Muscle of leg (tissue), 16 donors: ENCODE measurements around the gene ZNF138. TPM values are rescaled to one million over a fixed set of nuclear protein-coding genes. Genes with fewer than 3 reads are reported as not detected.

ENCODE experiments used
- DNase-seq: peaks from one replicate; pipeline ENCODE4 v3.0.0; 2013
- H3K27ac ChIP-seq: one replicate; pipeline ENCODE4 v1.5.1; 2013; ENCODE audit warnings: mild to moderate bottlenecking, low read length, control low read depth
- H3K27me3 ChIP-seq: one replicate; pipeline ENCODE4 v1.6.1; 2013; ENCODE audit warnings: low read length; ENCODE audit not compliant: control insufficient read depth, insufficient read depth
- H3K36me3 ChIP-seq: one replicate; pipeline ENCODE4 v1.6.1; 2013; ENCODE audit warnings: low read length; ENCODE audit not compliant: control insufficient read depth, insufficient read depth
- H3K4me1 ChIP-seq: one replicate; pipeline ENCODE4 v1.6.1; 2013; ENCODE audit warnings: low read length; ENCODE audit not compliant: control insufficient read depth, insufficient read depth
- H3K4me3 ChIP-seq: one replicate; pipeline ENCODE4 v1.5.1; 2013; ENCODE audit warnings: low read length, control low read depth
- H3K9me3 ChIP-seq: replicated peaks from 2 replicates; pipeline ENCODE4 v1.6.1; 2013; ENCODE audit warnings: low read depth, low read length; ENCODE audit not compliant: control insufficient read depth
- WGBS: methylation state at CpG from one replicate; pipeline ENCODE4 v1.1.5; 2013; ENCODE audit warnings: missing lambda C conversion rate; ENCODE audit not compliant: insufficient coverage; 5-methylcytosine and 5-hydroxymethylcytosine counted together
- long read RNA-seq, 11 donors: transcript quantifications; one replicate each; lab custom pipeline, GENCODE V29; 2026
- polyA plus RNA-seq, 8 donors: library from polyadenylated mRNA; unstranded; fragments of 120-200 nt; gene quantifications; one replicate each; pipeline versions ENCODE4 v1.2.1 to v1.2.3, GENCODE V29; 2013; ENCODE audit warnings: inconsistent platforms in 1 of 8, low replicate concordance in 1 of 8; ENCODE audit not compliant: insufficient read length in 8 of 8, insufficient read depth in 1 of 8
- total RNA-seq: library from RNA; stranded (reverse); fragments of 120-200 nt; gene quantifications from one replicate; pipeline ENCODE4 v1.2.4, GENCODE V29; 2013

The ZNF138 gene
- 14.0 TPM for total RNA-seq
- 10 to 100 TPM in 2 of 8 donors, 1 to 10 TPM in 6; 7.6 to 11.4 (median 9.0) TPM for polyA plus RNA-seq
- long read RNA-seq, donor 1, partial matches to known transcripts = 0 of 1 reads
- long read RNA-seq, donor 1, other reads (novel, unspliced or antisense) = 0 of 1 reads
- long read RNA-seq, donor 2, partial matches to known transcripts = 0 of 2 reads
- long read RNA-seq, donor 2, other reads (novel, unspliced or antisense) = 0 of 2 reads
- long read RNA-seq, donor 3, partial matches to known transcripts = 0 of 5 reads
- long read RNA-seq, donor 3, other reads (novel, unspliced or antisense) = 0 of 5 reads
- long read RNA-seq, donor 4, partial matches to known transcripts = 0 of 7 reads
- long read RNA-seq, donor 4, other reads (novel, unspliced or antisense) = 0 of 7 reads
- long read RNA-seq, donor 5, partial matches to known transcripts = 0 of 6 reads
- long read RNA-seq, donor 5, other reads (novel, unspliced or antisense) = 0 of 6 reads
- long read RNA-seq, donor 6, partial matches to known transcripts = 0 of 4 reads
- long read RNA-seq, donor 6, other reads (novel, unspliced or antisense) = 0 of 4 reads
- long read RNA-seq, donor 7, partial matches to known transcripts = 0 of 4 reads
- long read RNA-seq, donor 7, other reads (novel, unspliced or antisense) = 0 of 4 reads
- long read RNA-seq, donor 8, partial matches to known transcripts = 0 of 6 reads
- long read RNA-seq, donor 8, other reads (novel, unspliced or antisense) = 0 of 6 reads
- long read RNA-seq, donor 9, partial matches to known transcripts = 0 of 3 reads
- long read RNA-seq, donor 9, other reads (novel, unspliced or antisense) = 0 of 3 reads
- long read RNA-seq, donor 10, transcript ZNF138-203 (2 exons, 2,308 nt) = major isoform, 6 of 7 reads
- long read RNA-seq, donor 10, partial matches to known transcripts = 0 of 7 reads
- long read RNA-seq, donor 10, other reads (novel, unspliced or antisense) = 0 of 7 reads
- long read RNA-seq, donor 11, partial matches to known transcripts = 7 of 8 reads
- long read RNA-seq, donor 11, other reads (novel, unspliced or antisense) = 0 of 8 reads

GRCh38 chr7:64794171-64794844, at the start of gene ZNF138:
TSS of gene ZNF138 (plus strand) at chr7:64794428. CDS start at chr7:64794569, 141 bp downstream.
- H3K4me1 ChIP-seq = peaks cover 14% of the 10 kb centered on the region
- no peaks in the 10 kb centered on the region for H3K9me3 ChIP-seq
- DNase-seq = peak; percentile 98
- H3K36me3 ChIP-seq = peaks cover 7% of the 10 kb centered on the region
- peak within 1 kb of the TSS; percentile 93 for H3K27ac ChIP-seq
- H3K4me3 ChIP-seq = peak within 1 kb of the TSS; percentile 74
- H3K27me3 ChIP-seq = no peaks in the 10 kb centered on the region
- WGBS = under 1% methylated on average over 30 of the region's 32 CpGs

- Histone ChIP-seq H3K9me3 (peaks cover 14% of the 10 kb centered on the region), H3K27me3 (no peaks in the 10 kb centered on the region), H3K27ac (no peak overlapping the region), H3K4me3 (no peak overlapping the region), H3K36me3 (no peaks in the 10 kb centered on the region), H3K4me1 (no peaks in the 10 kb centered on the region)
- WGBS = no CpG with 5 or more reads among the region's 4 CpGs
- DNase-seq = no peak
These were observed 49.5 kb upstream of the ZNF138 start for GRCh38 chr7:64744680-64745079.

DNA sequence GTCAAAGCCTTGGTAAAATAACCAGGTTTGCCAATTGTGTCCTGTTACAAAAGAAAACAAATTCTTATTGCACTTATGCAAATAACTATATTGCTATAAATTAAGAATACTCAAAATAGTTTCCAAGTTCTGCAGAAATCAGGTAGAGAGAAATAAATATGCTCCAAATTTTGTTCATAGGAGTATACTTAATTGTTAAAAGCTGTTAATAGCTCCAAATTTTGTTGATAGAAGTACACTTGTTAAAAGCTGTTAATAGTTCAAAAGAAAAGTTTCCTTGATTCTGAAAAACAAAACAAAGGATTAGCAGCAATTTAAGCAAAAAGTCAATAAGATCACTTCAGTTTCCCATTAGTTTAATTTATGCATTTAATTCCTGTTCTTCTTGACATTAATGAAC, 46.4 kb upstream of the ZNF138 start:
- no peak overlapping the region for H3K4me3 ChIP-seq
- no peaks in the 10 kb centered on the region for H3K4me1 ChIP-seq
- no peaks in the 10 kb centered on the region for H3K36me3 ChIP-seq
- peaks cover 18% of the 10 kb centered on the region for H3K9me3 ChIP-seq
- no peak overlapping the region for H3K27ac ChIP-seq
- no peaks in the 10 kb centered on the region for H3K27me3 ChIP-seq
- no peak for DNase-seq

DNA sequence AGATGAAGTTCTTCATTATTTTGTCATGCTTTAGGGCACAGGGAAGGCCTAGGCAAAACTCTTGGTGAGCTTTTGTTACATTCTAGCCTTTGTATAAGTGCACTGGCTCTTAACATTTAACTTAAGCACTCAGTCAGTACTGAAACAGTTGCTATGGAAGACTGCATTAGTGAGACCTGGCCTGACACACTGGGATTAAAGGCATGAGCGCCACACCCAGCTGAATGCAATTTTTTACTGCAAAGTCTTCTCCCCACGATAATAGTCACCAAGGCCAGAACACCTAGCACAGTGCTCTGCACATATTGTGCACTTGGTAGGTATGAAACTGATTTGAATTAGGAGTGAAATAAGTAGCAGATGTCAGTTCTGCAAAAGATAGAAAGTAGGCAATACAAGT, 41.2 kb upstream of the ZNF138 start:
- no CpG with 5 or more reads among the region's 2 CpGs for WGBS
- Histone ChIP-seq H3K9me3 (peaks cover 14% of the 10 kb centered on the region), H3K27me3 (no peaks in the 10 kb centered on the region), H3K36me3 (no peaks in the 10 kb centered on the region), H3K4me3 (no peak overlapping the region), H3K27ac (no peak overlapping the region), H3K4me1 (no peaks in the 10 kb centered on the region)
- no peak for DNase-seq

- Histone ChIP-seq H3K9me3 (peaks cover 14% of the 10 kb centered on the region), H3K4me3 (no peak overlapping the region), H3K36me3 (no peaks in the 10 kb centered on the region), H3K27me3 (no peaks in the 10 kb centered on the region), H3K27ac (no peak overlapping the region), H3K4me1 (no peaks in the 10 kb centered on the region)
- DNase-seq = no peak
- 80% methylated on average over 1 of the region's 3 CpGs for WGBS
These were observed 38.4 kb upstream of the ZNF138 start for GRCh38 chr7:64755865-64756264.

GRCh38 chr7:64758151-64758550, 36.1 kb upstream of the ZNF138 start:
- Histone ChIP-seq H3K27ac (no peak overlapping the region), H3K4me3 (no peak overlapping the region), H3K9me3 (peaks cover 10% of the 10 kb centered on the region), H3K36me3 (no peaks in the 10 kb centered on the region), H3K27me3 (no peaks in the 10 kb centered on the region), H3K4me1 (no peaks in the 10 kb centered on the region)
- no peak for DNase-seq
- WGBS = 83% methylated on average over 3 of the region's 3 CpGs

GRCh38 chr7:64768824-64769223, 25.4 kb upstream of the ZNF138 start:
- no peak overlapping the region for H3K27ac ChIP-seq
- H3K4me1 ChIP-seq = no peaks in the 10 kb centered on the region
- no peaks in the 10 kb centered on the region for H3K27me3 ChIP-seq
- H3K9me3 ChIP-seq = no peaks in the 10 kb centered on the region
- no peaks in the 10 kb centered on the region for H3K36me3 ChIP-seq
- DNase-seq = no peak
- no peak overlapping the region for H3K4me3 ChIP-seq

GRCh38 chr7:64774204-64774842, 19.9 kb upstream of the ZNF138 start:
- no peak for DNase-seq
- 88% methylated on average over 1 of the region's 2 CpGs for WGBS
- no peaks in the 10 kb centered on the region for H3K27me3 ChIP-seq
- peaks cover 6% of the 10 kb centered on the region for H3K9me3 ChIP-seq
- no peak overlapping the region for H3K4me3 ChIP-seq
- no peak overlapping the region for H3K27ac ChIP-seq
- no peaks in the 10 kb centered on the region for H3K4me1 ChIP-seq
- no peaks in the 10 kb centered on the region for H3K36me3 ChIP-seq

- Histone ChIP-seq H3K9me3 (peaks cover 15% of the 10 kb centered on the region), H3K27me3 (no peaks in the 10 kb centered on the region), H3K27ac (no peak overlapping the region), H3K36me3 (no peaks in the 10 kb centered on the region), H3K4me1 (no peaks in the 10 kb centered on the region), H3K4me3 (no peak overlapping the region)
- 66% methylated on average over 2 of the region's 3 CpGs for WGBS
- DNase-seq = no peak
These were observed 18.9 kb upstream of the ZNF138 start for GRCh38 chr7:64775289-64775688.
